Ishikawa (cell line): ENCODE data around the gene ADAM11.

ENCODE experiments used
- CEBPB ChIP-seq: IDR thresholded peaks from 2 replicates; pipeline ENCODE4 v1.6.1; 2012
- CREB1 ChIP-seq: IDR thresholded peaks from 2 replicates; pipeline ENCODE4 v1.6.1; 2012; ENCODE audit warnings: low read depth
- EGR1 ChIP-seq: IDR thresholded peaks from 2 replicates; pipeline ENCODE4 v1.6.1; 2012
- EP300 ChIP-seq: IDR thresholded peaks from 2 replicates; pipeline ENCODE4 v1.6.1; 2012; ENCODE audit warnings: borderline replicate concordance
- FOXM1 ChIP-seq: IDR thresholded peaks from 2 replicates; pipeline ENCODE4 v1.6.1; 2012; ENCODE audit warnings: low read depth, borderline replicate concordance
- NFIC ChIP-seq: IDR thresholded peaks from 2 replicates; pipeline ENCODE4 v1.6.1; 2012
- RAD21 ChIP-seq: IDR thresholded peaks from 2 replicates; pipeline ENCODE4 v1.6.1; 2012; ENCODE audit warnings: low read depth
- REST ChIP-seq: IDR thresholded peaks from 2 replicates; pipeline ENCODE4 v1.6.1; 2012; ENCODE audit warnings: low read depth, mild to moderate bottlenecking
- TAF1 ChIP-seq: IDR thresholded peaks from 2 replicates; pipeline ENCODE4 v1.6.1; 2012; ENCODE audit warnings: low read depth, mild to moderate bottlenecking
- TCF12 ChIP-seq: IDR thresholded peaks from 2 replicates; pipeline ENCODE4 v1.6.1; 2012; ENCODE audit warnings: low read depth
- TEAD4 ChIP-seq: IDR thresholded peaks from 2 replicates; pipeline ENCODE4 v1.6.1; 2012
- YY1 ChIP-seq: IDR thresholded peaks from 2 replicates; pipeline ENCODE4 v1.6.1; 2012; ENCODE audit warnings: low read depth
- ZBTB7A ChIP-seq: IDR thresholded peaks from 2 replicates; pipeline ENCODE4 v1.6.1; 2012; ENCODE audit warnings: low read depth
- TF ChIP-seq, protein P1 (sequence below): IDR thresholded peaks from 2 replicates; pipeline ENCODE4 v1.6.1; 2012
- TF ChIP-seq, protein P2 (sequence below): IDR thresholded peaks from 2 replicates; pipeline ENCODE4 v1.6.1; 2012

Gene ADAM11

GRCh38 chr17:44828919-44829522 is 70.2 kb downstream of the ADAM11 start:
- TF ChIP-seq ZBTB7A (no peak), REST (no peak), NFIC (no peak), RAD21 (no peak), EGR1 (no peak), EP300 (no peak), YY1 (no peak), TCF12 (no peak), TAF1 (no peak), TEAD4 (no peak), CEBPB (no peak), FOXM1 (no peak), CREB1 (no peak)
- TF ChIP-seq, protein P1, sequence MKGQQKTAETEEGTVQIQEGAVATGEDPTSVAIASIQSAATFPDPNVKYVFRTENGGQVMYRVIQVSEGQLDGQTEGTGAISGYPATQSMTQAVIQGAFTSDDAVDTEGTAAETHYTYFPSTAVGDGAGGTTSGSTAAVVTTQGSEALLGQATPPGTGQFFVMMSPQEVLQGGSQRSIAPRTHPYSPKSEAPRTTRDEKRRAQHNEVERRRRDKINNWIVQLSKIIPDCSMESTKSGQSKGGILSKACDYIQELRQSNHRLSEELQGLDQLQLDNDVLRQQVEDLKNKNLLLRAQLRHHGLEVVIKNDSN, result no peak
- TF ChIP-seq, protein P2, sequence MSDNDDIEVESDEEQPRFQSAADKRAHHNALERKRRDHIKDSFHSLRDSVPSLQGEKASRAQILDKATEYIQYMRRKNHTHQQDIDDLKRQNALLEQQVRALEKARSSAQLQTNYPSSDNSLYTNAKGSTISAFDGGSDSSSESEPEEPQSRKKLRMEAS, result no peak

DNA sequence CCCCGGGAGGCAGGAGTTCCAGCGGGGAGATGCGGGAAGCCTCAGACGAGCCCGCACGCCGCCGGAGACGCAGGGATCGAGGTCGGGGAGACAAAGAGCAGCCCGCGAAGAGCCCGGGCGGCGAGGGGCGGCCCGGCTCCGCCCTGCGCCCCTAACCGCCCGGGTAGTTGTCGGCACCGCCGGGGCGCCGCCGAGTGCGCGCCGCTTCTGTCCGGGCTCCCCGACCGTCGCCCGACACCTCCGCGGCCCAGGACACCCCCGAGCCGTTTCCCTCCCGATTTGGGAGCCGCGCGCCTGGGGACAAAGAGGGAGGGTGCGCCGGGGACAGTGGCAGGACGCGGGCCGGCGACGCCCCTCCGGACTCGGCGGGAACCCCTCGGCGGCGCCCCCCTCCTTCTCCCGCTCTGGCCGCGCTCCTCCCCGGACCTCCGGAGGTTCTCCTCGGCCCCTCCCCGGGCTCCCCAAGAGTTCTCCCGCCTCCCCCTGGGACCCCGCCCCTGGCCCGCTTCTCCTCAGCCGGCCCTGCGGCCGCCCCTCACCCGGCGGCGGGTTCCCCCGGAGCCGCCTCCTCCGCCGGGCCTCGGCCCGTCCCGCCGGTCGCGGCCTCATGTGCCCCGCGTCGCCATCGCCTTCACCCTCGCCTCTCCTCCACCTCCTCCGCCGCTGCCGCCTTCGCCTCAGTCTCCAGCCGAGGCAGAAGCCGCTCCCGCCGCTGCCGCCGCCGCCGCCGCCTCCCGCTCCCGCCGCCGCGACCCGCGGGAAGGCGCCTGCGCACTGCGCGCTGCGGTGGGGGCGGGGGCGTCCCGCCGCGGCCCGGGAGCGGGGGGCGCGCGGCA is 71.0 kb downstream of the ADAM11 start, which contains the start of gene GJC1:
Gene GJC1 (minus strand): TSS at position 765 of the 836 bp plus-strand sequence. CDS start 24,470 bp downstream, outside the sequence.
- TF ChIP-seq ZBTB7A (peak; percentile 67; the same call in 1 of the 2 replicates), TEAD4 (no peak)
- TF ChIP-seq, protein P2, result peak; percentile 59; the same call in 1 of the 2 replicates

GRCh38 chr17:44830359-44831288 is 71.8 kb downstream of the ADAM11 start:
- TF ChIP-seq TAF1 (no peak), RAD21 (no peak), EGR1 (0 out of 2 replicates have a peak, but pooled peaks have one; percentile 32), TCF12 (no peak; the same call in 1 of the 2 replicates)
- TF ChIP-seq, protein P2, result peak; percentile 28; the same call in 1 of the 2 replicates

DNA sequence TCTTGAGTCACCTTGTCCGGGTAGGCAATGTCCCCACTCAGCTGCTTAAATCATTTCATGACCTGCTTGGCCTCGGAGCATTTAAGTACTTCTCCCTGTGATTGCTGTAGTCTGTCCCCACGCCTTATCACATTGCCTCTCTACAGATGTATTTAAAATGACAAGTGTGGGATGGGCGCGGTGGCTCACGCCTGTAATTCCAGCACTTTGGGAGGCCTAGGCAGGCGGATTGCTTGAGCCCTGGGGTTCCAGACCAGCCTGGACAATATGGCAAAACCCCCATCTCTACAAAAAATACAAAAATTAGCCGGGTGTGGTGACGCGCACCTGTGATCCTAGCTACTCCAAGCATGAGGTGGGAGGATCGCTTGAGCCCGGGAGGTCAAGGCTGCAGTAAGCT is 72.6 kb downstream of the ADAM11 start:
- TF ChIP-seq, protein P2, result no peak
- TF ChIP-seq FOXM1 (no peak), RAD21 (no peak), EP300 (no peak), CREB1 (no peak), YY1 (no peak), TCF12 (no peak), NFIC (no peak), EGR1 (no peak)
- TF ChIP-seq, protein P1, result no peak
